ENCODE results near the gene COL4A2.
A peak's percentile ranks its signal among the peaks of the same experiment; 100 is the strongest.

COL4A2 gene

DNA sequence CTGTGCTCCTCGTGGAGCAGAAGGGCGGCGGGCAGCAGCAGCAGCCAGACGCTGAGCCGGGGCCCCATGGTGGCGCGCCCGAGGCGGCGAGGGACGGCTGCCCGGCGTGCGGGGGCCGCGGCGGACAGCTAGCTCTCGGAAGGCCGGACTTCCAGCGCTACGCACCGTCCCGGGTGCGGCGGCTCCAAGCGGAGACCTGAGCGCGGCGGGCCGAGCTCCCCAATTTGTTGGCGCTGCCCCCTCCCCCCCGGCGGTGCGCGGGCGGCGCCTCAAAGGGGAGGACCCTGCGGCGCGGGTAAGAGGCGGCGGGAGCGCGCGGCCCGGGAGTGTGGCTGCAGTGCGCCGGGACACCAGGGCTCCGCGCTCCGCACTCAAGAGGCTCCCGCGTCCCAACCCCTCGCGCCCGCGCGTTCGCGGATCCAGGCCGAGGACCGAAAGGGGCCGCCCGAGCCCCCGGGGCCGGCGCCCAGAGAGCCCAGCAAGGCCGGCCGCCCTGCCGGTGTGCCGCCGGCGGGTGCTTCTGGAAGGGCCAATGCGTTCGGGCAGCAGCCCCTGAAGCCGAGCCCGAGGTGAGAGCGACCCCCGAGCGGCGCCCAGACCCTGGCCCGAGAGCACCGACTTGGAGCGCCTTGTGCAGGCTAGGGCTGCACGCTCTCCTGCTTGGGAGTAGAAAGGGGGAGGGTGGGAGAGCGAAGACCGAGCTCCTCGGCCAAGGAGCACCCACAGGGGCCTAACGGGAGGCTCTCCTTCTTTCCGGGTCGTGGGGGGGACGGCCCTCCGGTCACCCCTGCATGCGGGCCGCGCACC, at the start of gene COL4A2, which contains the start of gene COL4A1:
TSS of gene COL4A2 (plus strand) at position 325 of the 807 bp plus-strand sequence. CDS start 620 bp downstream, outside the sequence.
TSS of gene COL4A1 (minus strand) at position 198 of the 807 bp plus-strand sequence. CDS start at position 68, 130 bp downstream.
- ATAC-seq = no peak
- no peak for DNase-seq (ENCODE audit: low spot score in 2 of 2)
- H3K4me1 Mint-ChIP-seq = peaks cover 6% of the 10 kb centered on the region
- no peaks in the 10 kb centered on the region for H3K9me3 Mint-ChIP-seq
- no peak within 1 kb of the TSS for H3K27ac Mint-ChIP-seq
- H3K36me3 Mint-ChIP-seq = no peaks in the 10 kb centered on the region
- no peak within 1 kb of the TSS for H3K4me3 Mint-ChIP-seq

DNA sequence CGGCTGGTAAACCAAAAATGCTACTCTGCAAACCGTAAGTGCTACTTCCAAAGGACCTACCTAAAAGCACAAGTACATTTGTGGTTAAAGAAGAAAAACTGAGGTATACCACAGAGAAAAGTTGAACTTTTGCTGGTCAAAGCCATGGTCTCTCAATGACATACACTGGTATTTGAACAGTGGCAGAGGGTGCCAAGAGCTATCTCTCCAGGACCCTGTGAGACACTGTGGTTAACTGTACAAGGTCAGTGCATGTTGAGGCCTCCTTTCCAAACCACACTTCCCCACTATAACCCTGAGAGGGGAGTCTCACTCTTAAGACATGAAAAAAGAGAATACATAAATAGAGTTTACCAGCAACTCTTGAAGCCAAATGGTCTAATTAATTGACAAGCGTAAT, 49.7 kb upstream of the COL4A2 start:
- DNase-seq (ENCODE audit: low spot score in 2 of 2) (no peak), ATAC-seq (no peak)
- Mint-ChIP-seq H3K9me3 (peaks cover 9% of the 10 kb centered on the region), H3K27ac (no peak overlapping the region), H3K4me3 (no peak overlapping the region), H3K4me1 (no peaks in the 10 kb centered on the region), H3K36me3 (no peaks in the 10 kb centered on the region)

- no peak overlapping the region for H3K4me3 Mint-ChIP-seq
- DNase-seq (ENCODE audit: low spot score in 2 of 2) (no peak), ATAC-seq (no peak)
- no peak overlapping the region for H3K27ac Mint-ChIP-seq
- no peaks in the 10 kb centered on the region for H3K4me1 Mint-ChIP-seq
- H3K9me3 Mint-ChIP-seq = peaks cover 9% of the 10 kb centered on the region
- H3K36me3 Mint-ChIP-seq = no peaks in the 10 kb centered on the region
Observed at GRCh38 chr13:110258876-110259631, 48.0 kb upstream of the COL4A2 start.

- Mint-ChIP-seq H3K9me3 (peaks cover 9% of the 10 kb centered on the region), H3K27ac (no peak overlapping the region), H3K4me3 (no peak overlapping the region), H3K36me3 (no peaks in the 10 kb centered on the region), H3K4me1 (no peaks in the 10 kb centered on the region)
- DNase-seq (ENCODE audit: low spot score in 2 of 2) (no peak), ATAC-seq (no peak)
Observed at GRCh38 chr13:110259651-110260050, 47.4 kb upstream of the COL4A2 start.

DNA sequence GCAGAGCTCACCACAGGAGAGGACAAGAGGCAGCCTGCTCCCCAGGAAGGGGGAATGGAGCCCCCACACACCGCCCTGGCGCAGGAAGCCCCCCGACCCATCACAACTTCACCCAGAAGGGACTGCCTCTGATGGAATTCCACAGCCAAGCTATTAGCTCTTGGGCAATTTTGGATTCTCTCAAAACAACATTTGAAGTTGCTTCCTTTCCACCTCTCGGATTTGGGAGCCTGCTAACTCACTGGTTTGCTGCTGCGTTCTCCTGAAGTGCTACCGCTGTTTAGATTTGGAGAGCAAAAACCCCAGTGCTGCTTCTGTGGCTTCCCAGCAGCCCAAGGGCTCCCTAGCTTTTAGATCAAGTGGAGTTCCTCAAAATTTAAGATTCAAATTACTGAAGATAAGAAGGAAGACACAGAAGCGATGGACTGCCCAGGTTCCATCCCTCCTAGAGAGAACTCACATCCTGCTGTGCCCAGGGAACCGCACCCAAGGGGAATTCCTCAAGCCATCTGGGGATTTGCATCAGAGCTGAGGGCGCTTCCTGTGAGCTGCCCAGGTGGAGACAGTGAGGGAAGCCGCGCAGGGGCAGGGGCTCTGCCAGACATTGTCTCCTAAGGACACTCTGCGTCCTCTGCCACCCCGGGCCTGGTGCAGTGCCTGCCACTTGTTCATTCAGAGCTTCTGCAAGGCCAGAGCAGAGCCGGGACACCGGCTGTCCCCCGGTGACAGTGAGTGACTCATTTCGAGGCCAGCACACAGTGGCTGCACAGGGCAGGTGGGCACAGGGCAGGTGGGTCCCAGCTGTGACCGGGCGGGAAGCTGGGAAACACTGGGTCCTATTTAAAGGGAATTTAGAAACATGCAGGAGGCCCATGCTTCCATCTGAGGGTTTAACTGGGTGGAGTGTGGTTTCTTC, 45.7 kb upstream of the COL4A2 start:
- DNase-seq (ENCODE audit: low spot score in 2 of 2) (no peak), ATAC-seq (peak; percentile 24)
- Mint-ChIP-seq H3K36me3 (no peaks in the 10 kb centered on the region), H3K4me3 (no peak overlapping the region), H3K4me1 (no peaks in the 10 kb centered on the region), H3K9me3 (no peaks in the 10 kb centered on the region), H3K27ac (peak overlapping the region; percentile 61)

GRCh38 chr13:110262082-110262436, 45.0 kb upstream of the COL4A2 start:
- Mint-ChIP-seq H3K4me1 (no peaks in the 10 kb centered on the region), H3K4me3 (no peak overlapping the region), H3K27ac (peak overlapping the region; percentile 61), H3K36me3 (no peaks in the 10 kb centered on the region), H3K9me3 (no peaks in the 10 kb centered on the region)
- DNase-seq (ENCODE audit: low spot score in 2 of 2) = no peak
- no peak for ATAC-seq

GRCh38 chr13:110262508-110263291, 44.4 kb upstream of the COL4A2 start:
- Mint-ChIP-seq H3K4me3 (no peak overlapping the region), H3K4me1 (no peaks in the 10 kb centered on the region), H3K27ac (no peak overlapping the region), H3K9me3 (no peaks in the 10 kb centered on the region), H3K36me3 (no peaks in the 10 kb centered on the region)
- ATAC-seq (peak; percentile 22), DNase-seq (ENCODE audit: low spot score in 2 of 2) (no peak)

- Mint-ChIP-seq H3K27ac (no peak overlapping the region), H3K36me3 (no peaks in the 10 kb centered on the region), H3K9me3 (no peaks in the 10 kb centered on the region), H3K4me1 (no peaks in the 10 kb centered on the region), H3K4me3 (no peak overlapping the region)
- ATAC-seq (no peak), DNase-seq (ENCODE audit: low spot score in 2 of 2) (no peak)
Observed at GRCh38 chr13:110263404-110263803, 43.7 kb upstream of the COL4A2 start.

- ATAC-seq = no peak
- no peak for DNase-seq (ENCODE audit: low spot score in 2 of 2)
- no peak overlapping the region for H3K27ac Mint-ChIP-seq
- H3K36me3 Mint-ChIP-seq = no peaks in the 10 kb centered on the region
- H3K9me3 Mint-ChIP-seq = no peaks in the 10 kb centered on the region
- no peak overlapping the region for H3K4me3 Mint-ChIP-seq
- no peaks in the 10 kb centered on the region for H3K4me1 Mint-ChIP-seq
Observed at GRCh38 chr13:110263888-110264287, 43.2 kb upstream of the COL4A2 start.

GRCh38 chr13:110264685-110265275, 42.3 kb upstream of the COL4A2 start:
- no peak overlapping the region for H3K27ac Mint-ChIP-seq
- ATAC-seq = no peak
- H3K4me3 Mint-ChIP-seq = no peak overlapping the region
- no peak for DNase-seq (ENCODE audit: low spot score in 2 of 2)
- H3K9me3 Mint-ChIP-seq = no peaks in the 10 kb centered on the region
- H3K4me1 Mint-ChIP-seq = no peaks in the 10 kb centered on the region
- no peaks in the 10 kb centered on the region for H3K36me3 Mint-ChIP-seq

GRCh38 chr13:110265341-110265681, 41.8 kb upstream of the COL4A2 start:
- Mint-ChIP-seq H3K4me1 (no peaks in the 10 kb centered on the region), H3K4me3 (no peak overlapping the region), H3K9me3 (no peaks in the 10 kb centered on the region), H3K27ac (no peak overlapping the region), H3K36me3 (no peaks in the 10 kb centered on the region)
- DNase-seq (ENCODE audit: low spot score in 2 of 2) (no peak), ATAC-seq (no peak)

DNA sequence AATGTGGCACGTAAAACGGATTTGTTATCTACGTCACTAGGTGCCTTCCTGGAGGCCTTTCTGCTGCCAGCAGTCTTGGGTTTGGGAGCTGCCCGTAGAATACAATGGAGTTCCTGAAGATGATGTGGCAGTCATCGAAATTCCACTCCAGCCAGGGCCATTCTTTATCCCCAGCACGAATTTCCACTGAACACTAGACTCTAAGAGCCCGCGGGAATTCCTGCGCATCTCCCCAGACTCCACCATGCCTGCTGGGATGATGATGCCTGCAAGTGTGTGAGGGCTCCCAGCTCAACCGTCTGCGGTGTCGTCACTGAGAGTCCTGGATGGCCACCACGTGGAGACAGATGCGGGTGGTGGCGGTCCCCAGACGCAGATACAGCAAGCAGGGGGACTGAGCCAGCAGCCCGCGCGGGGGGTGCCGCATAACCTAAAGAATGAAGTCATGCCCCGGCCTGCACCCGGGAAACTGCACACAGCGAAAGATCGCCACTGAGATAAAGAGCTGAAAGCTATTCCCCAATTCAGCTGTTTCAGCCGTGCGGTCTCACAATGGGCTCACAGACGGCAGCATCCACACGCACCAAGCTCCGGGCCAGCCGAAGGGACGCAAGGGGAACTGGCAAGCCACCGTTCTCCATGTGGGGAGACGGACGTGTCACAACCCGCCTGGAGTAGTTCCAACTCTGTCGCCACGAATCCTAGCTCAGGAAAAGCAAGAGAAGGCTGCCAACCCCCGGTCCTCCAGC, 41.2 kb upstream of the COL4A2 start:
- Mint-ChIP-seq H3K4me1 (no peaks in the 10 kb centered on the region), H3K36me3 (no peaks in the 10 kb centered on the region), H3K9me3 (no peaks in the 10 kb centered on the region), H3K4me3 (no peak overlapping the region), H3K27ac (no peak overlapping the region)
- DNase-seq (ENCODE audit: low spot score in 2 of 2) (no peak), ATAC-seq (no peak)

GRCh38 chr13:110266431-110266809, 40.7 kb upstream of the COL4A2 start:
- no peaks in the 10 kb centered on the region for H3K9me3 Mint-ChIP-seq
- no peak for ATAC-seq

GRCh38 chr13:110266983-110267382, 40.1 kb upstream of the COL4A2 start:
- H3K4me3 Mint-ChIP-seq = no peak overlapping the region
- DNase-seq (ENCODE audit: low spot score in 2 of 2) = no peak
- H3K4me1 Mint-ChIP-seq = no peaks in the 10 kb centered on the region

More at GRCh38 chr13:110266431-110266809, 40.7 kb upstream of the COL4A2 start:
- no peak for DNase-seq (ENCODE audit: low spot score in 2 of 2)
- Mint-ChIP-seq H3K27ac (no peak overlapping the region), H3K4me1 (no peaks in the 10 kb centered on the region), H3K4me3 (no peak overlapping the region), H3K36me3 (no peaks in the 10 kb centered on the region)

More at GRCh38 chr13:110266983-110267382, 40.1 kb upstream of the COL4A2 start:
- Mint-ChIP-seq H3K27ac (no peak overlapping the region), H3K36me3 (no peaks in the 10 kb centered on the region), H3K9me3 (no peaks in the 10 kb centered on the region)
- ATAC-seq = no peak

Measured in stimulated activated effector memory CD8-positive, alpha-beta T cell treated with anti-CD3 and anti-CD28 coated beads, Interleukin-12 subunit alpha, Interleukin-12 subunit beta, amount 100 ng/mL, for 72 hours (primary cell).